RPMI7951 (cell line): ENCODE measurements around the gene APIP. TPM values are rescaled to one million over a fixed set of nuclear protein-coding genes. Genes with fewer than 3 reads are reported as not detected.

Source experiments
- DNase-seq: peaks from one replicate; pipeline ENCODE4 v3.0.0-alpha.2; 2012; ENCODE audit warnings: low read depth
- total RNA-seq: library from RNA; depleted of rRNA; stranded (reverse); fragments of >200 nt; shearing (Covaris generic); gene quantifications from 2 replicates; pipeline ENCODE4 v1.2.3, GENCODE V29; 2014; rRNA removed

APIP gene, protein sequence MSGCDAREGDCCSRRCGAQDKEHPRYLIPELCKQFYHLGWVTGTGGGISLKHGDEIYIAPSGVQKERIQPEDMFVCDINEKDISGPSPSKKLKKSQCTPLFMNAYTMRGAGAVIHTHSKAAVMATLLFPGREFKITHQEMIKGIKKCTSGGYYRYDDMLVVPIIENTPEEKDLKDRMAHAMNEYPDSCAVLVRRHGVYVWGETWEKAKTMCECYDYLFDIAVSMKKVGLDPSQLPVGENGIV
- total RNA-seq: 40.3 and 48.1 TPM in 2 replicates

DNA sequence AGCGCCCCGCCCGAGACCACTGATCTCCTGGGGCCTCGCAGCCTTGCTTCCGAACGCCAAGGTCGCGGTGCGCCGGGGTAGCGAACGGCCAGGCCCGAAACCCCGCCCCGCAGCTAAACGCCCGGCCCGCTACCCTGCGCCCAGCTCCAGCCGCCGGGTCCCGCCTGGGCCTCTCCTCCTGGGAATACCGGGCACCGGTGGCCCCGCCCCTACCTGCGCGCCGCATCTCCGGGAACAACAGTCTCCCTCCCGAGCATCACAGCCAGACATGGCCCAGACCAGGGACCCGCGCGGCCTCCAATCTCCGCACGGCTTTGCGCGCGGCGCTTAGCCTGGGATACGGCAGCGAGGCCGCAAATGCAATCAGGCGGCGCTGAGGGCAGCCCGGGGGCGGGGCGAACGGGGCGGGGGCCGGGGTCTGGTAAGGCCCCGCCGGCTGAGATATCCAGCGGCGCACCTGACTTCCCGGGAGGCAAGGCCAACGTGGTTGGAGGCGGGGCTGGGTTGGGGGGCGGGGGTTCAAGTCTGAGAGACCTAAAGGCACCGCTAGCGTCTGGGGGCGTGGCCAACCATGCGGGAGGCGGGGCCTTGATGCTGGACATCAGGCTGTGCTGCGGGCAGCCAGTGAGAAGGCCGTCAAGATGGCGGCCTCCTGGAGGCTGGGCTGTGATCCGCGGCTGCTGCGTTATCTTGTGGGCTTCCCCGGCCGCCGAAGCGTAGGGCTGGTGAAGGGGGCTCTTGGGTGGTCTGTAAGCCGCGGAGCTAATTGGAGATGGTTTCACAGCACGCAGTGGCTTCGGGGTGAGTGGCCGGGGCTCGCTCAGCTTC, at the start of gene APIP, which contains the start of gene PDHX:
TSS of gene APIP (minus strand) at position 365 of the 828 bp plus-strand sequence. CDS start at position 270, 95 bp downstream.
TSS of gene PDHX (plus strand) at position 604 of the 828 bp plus-strand sequence. CDS start at position 642, 38 bp downstream.
- peak; percentile 97 for DNase-seq

DNA sequence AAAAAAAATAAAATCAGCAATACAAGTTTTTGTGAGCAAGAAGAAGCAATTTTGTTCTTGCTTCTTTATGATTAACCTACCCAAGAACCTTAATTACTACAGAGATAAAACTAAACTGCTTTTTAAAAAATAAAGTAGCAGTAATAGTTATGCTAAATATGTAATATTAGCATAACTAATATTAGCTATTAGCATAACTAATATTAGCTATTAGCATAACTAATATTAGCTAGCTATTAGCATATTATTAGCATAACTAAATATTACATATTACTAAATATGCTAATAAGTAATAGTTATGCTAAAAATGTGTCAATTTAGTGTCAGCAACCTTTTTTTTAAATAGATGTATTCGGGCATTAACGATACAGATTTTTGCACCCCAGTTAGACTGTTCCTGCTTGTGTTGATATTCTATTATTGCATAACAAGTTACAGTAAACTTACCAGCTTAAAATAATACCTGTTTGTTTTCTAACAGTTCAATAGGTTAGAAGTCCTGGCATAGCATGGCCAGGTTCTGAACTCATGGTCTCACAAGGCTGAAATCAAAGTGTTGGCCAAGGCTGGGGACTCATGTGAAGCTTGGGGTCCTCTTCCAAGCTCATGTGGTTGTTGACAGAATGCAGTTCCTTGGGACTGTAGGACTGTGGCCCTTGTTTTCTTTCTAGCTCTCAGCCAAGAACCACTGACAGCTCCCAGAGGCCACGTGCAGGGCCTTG, 48.6 kb upstream of the APIP start:
- DNase-seq: no peak

DNA sequence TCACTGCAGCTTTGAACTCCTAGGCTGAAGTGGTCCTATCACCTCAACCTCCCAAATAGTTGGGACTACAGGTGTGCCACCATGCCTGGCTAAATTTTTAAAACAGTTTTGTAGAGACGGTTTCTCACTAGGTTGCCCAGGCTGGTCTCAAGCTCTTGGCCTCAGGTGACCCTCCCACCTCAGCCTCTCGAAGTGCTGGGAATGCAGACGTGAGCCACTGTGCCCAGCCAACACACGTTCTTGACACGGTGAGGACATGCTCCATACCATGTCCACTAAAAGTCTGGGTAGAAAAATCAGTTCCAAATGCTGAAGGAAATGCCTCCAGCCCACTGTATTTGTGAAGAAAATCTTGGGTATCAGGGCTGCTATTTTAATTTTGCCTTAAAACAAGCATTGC, 47.2 kb upstream of the APIP start:
- DNase-seq: no peak

- no peak for DNase-seq
These were observed 45.9 kb upstream of the APIP start for GRCh38 chr11:34962034-34962433.

GRCh38 chr11:34960277-34960676, 44.1 kb upstream of the APIP start:
- DNase-seq: peak; percentile 54

DNA sequence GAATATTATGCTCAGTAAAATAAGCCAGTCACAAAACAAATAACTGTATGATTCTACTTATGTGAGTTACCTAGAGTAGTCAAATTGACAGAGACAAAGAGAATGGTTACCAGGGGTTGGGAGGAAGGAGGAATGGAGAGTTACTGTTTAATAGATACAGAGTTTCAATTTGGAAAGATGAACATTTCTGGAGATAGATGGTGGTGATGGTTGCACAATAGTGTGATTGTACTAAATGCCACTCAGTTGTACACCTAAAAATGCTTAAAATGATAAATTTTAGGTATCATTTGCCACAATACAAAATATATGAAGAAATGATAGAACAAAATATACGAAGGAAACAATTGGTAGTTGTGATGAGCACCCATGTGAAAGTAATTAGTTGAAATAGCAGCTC, 43.6 kb upstream of the APIP start:
- no peak for DNase-seq

DNA sequence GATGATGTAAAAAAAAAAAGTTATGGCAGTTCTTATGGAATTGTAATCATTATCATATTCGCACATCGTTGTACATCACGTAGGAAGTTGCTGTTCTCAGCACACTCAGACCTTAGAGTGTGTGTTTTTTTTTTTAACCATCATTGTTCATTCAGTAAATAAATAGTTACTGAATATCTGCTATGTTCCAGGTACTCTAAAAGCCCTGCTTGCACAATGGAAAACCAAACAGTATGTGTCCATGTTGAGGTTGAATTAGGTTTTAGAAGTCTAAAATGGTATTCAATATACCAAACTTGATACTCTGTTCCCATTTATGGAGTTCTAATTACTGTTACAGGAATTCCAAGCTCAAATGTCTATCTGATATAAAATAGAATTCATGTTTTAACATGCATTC, 41.4 kb upstream of the APIP start:
- DNase-seq: no peak

GRCh38 chr11:34957206-34957605, 41.0 kb upstream of the APIP start:
- no peak for DNase-seq

DNA sequence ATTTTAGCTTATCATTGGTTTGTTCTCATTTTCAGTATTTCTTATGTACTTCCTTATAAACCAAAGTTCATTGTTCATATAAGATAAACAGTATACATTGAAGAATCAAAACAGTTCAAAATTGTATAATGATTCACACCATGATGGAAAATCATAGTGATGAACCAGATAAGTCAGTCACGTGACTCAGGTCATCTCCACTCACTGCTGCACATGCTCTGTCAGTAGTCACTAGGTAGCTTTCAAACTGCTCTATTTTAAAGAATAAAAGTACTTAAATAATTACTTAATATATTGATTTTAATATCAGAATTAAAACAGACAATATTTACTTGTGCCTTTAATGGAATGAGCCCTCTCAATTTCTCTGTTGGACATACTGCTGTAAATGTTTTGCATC, 37.8 kb upstream of the APIP start:
- no peak for DNase-seq

DNA sequence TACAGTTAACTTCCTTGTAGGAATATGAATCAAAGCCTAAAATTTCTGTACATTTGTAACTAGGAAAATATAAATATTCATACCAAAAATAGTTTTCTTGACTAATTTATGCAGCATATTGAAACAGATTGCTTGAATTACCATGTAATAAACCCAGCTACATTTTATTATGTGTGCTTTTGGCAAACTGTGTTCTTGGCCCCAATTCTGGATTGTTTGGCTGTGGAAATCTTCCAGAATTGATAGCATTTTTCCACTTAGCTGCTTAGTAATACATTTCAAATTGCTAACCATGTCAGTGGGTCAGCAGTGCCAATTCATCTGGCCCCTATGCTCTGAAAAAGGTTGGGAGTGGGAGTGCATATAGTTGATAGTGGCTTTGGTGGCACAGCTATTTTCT, 32.5 kb upstream of the APIP start:
- no peak for DNase-seq

- no peak for DNase-seq
These were observed 28.5 kb upstream of the APIP start for GRCh38 chr11:34944692-34945091.

GRCh38 chr11:34941688-34942087, 25.5 kb upstream of the APIP start:
- no peak for DNase-seq

- no peak for DNase-seq
These were observed 24.0 kb upstream of the APIP start for GRCh38 chr11:34940026-34940677.

GRCh38 chr11:34938611-34939010, 22.4 kb upstream of the APIP start:
- no peak for DNase-seq

DNA sequence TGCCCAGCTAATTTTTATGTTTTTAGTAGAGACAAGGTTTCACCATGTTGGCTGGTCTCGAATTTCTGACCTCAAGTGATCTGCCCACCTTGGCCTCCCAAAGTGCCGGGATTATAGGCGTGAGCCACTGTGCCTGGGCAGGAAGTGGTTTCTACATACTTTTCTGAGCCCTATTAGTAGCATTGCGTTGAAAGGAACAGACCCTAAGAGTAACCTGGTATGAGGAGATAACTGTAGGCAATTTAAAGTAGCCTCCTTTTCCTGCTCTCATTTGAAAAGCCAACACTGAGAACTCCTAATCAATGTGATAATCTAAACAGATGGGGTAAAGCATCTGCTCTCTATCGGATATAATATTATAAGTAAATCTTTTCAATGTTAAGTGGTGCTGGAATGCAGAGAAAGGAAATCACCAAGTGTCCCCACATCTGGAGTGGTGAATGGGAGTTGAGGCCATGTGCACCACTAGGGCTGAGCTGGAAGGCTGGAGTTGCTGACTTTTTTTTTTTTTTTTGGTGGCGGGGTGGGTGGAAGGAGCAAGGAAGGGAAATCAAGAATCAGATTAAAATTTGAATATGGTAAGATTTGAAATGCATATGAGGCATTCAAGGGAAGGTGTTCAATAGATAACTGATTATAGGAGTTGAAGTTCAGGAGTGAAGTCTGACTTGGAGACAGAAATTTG, 20.9 kb upstream of the APIP start:
- no peak for DNase-seq

GRCh38 chr11:34929794-34930763, 13.9 kb upstream of the APIP start:
- peak; percentile 15 for DNase-seq

- DNase-seq: no peak
These were observed 12.9 kb upstream of the APIP start for GRCh38 chr11:34928960-34929680.

GRCh38 chr11:34928268-34928959, 12.2 kb upstream of the APIP start:
- no peak for DNase-seq

DNA sequence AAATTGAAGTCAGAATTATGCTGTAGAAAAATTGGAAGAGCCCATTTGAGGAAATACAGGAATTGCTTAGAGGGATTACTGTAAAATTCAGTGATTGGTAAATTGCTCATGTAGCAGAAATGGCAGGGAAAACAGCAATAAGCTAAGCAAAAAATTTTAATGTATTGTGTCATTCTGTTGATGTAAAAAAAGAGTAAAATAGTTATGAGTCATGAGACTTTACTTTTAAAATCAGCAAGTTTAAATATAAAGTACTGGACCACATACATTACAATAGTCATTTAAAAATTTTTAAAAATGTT, 10.6 kb upstream of the APIP start:
- no peak for DNase-seq
